HEK293 (cell line): ENCODE data around the gene TEAD2.
A peak's percentile ranks its signal among the peaks of the same experiment; 100 is the strongest.

ENCODE experiments used
- CTCF ChIA-PET: fragments of 350-600 bp; formaldehyde crosslinking; extraction: SDS; loops from one replicate; lab custom pipeline; 2021; ENCODE audit warnings: antibody characterized with exemption; lab: Yijun Ruan, JAX
- POLR2A ChIA-PET: fragments of 300-600 bp; formaldehyde crosslinking; extraction: SDS; loops from one replicate; lab custom pipeline; 2020; ENCODE audit warnings: antibody characterized with exemption, inconsistent platforms; lab: Yijun Ruan, JAX
- H3K27ac ChIP-seq: fragments of 200-500 bp; sonication (Bioruptor generic); 2 replicates; pipeline ENCODE4 v1.5.1; 2014; ENCODE audit warnings: low read depth, low read length, control low read depth, inconsistent platforms; ENCODE audit errors: extremely low read depth
- H3K36me3 ChIP-seq, 2 experiments: fragments of 200-500 bp in 1 of 2; sonication (Bioruptor generic) in 1 of 2; 1 replicate in 1 of 2; 2 replicates in 1 of 2; pipeline ENCODE4 v1.5.1; 2014 to 2017; ENCODE audit warnings: inconsistent platforms in 2 of 2, low read length in 2 of 2; ENCODE audit not compliant: control insufficient read depth in 2 of 2, insufficient read depth in 1 of 2
- H3K4me1 ChIP-seq: fragments of 200-500 bp; sonication (Bioruptor generic); 2 replicates; pipeline ENCODE4 v1.5.1; 2014; ENCODE audit warnings: mild to moderate bottlenecking, low read length, inconsistent platforms; ENCODE audit not compliant: control insufficient read depth, insufficient read depth
- H3K4me3 ChIP-seq: 2 replicates; pipeline ENCODE4 v1.5.1; 2011; ENCODE audit warnings: low read depth, mild to moderate bottlenecking, control low read depth, low read length, moderate library complexity
- H3K9me3 ChIP-seq: fragments of 200-500 bp; sonication (Bioruptor generic); 2 replicates; pipeline ENCODE4 v1.5.1; 2014; ENCODE audit warnings: low read depth, low read length, inconsistent platforms; ENCODE audit not compliant: control insufficient read depth, insufficient read depth
- HOXC10 ChIP-seq: sonication (generic); formaldehyde crosslinking; IDR thresholded peaks from 2 replicates; pipeline ENCODE4 v1.8.1; 2023; ENCODE audit warnings: mild to moderate bottlenecking, missing genetic modification reagents
- ZNF114 ChIP-seq: fragments of 450-650 bp; formaldehyde crosslinking; IDR thresholded peaks from 2 replicates; pipeline ENCODE4 v1.5.0; 2017; ENCODE audit warnings: missing biosample characterization, missing genetic modification characterization
- ZNF266 ChIP-seq: fragments of 450-650 bp; formaldehyde crosslinking; IDR thresholded peaks from 2 replicates; pipeline ENCODE4 v1.5.1; 2016; ENCODE audit warnings: missing biosample characterization, missing genetic modification characterization, low read depth
- ZNF274 ChIP-seq, 2 experiments: fragments of 200-500 bp in 1 of 2; fragments of 450-650 bp in 1 of 2; sonication (Bioruptor generic) in 1 of 2; formaldehyde crosslinking in 1 of 2; IDR thresholded peaks; 2 replicates each; pipeline versions ENCODE4 v1.5.1 to v1.6.1; 2014 to 2016; ENCODE audit warnings: borderline replicate concordance in 1 of 2, inconsistent platforms in 1 of 2, low read length in 1 of 2, missing biosample characterization in 1 of 2, missing genetic modification characterization in 1 of 2
- ZNF366 ChIP-seq: fragments of 450-650 bp; formaldehyde crosslinking; conservative IDR thresholded peaks from 2 replicates; pipeline ENCODE4 v1.5.1; 2016; ENCODE audit warnings: missing biosample characterization, missing genetic modification characterization
- ZNF561 ChIP-seq: fragments of 450-650 bp; IDR thresholded peaks from 2 replicates; pipeline ENCODE4 v1.5.1; 2018; ENCODE audit warnings: missing biosample characterization, missing genetic modification characterization, borderline replicate concordance
- ZNF596 ChIP-seq: fragments of 450-650 bp; IDR thresholded peaks from 2 replicates; pipeline ENCODE4 v1.5.0; 2018; ENCODE audit warnings: missing biosample characterization, mild to moderate bottlenecking, missing genetic modification characterization, moderate library complexity
- ZNF621 ChIP-seq: fragments of 450-650 bp; formaldehyde crosslinking; IDR thresholded peaks from 2 replicates; pipeline ENCODE4 v1.5.1; 2017; ENCODE audit warnings: missing biosample characterization, missing genetic modification characterization
- ZNF658 ChIP-seq: fragments of 450-650 bp; formaldehyde crosslinking; IDR thresholded peaks from 2 replicates; pipeline ENCODE4; 2016; ENCODE audit warnings: missing biosample characterization, missing genetic modification characterization
- TF ChIP-seq, protein P1 (sequence below): fragments of 450-650 bp; formaldehyde crosslinking; IDR thresholded peaks from 2 replicates; pipeline ENCODE4 v1.5.1; 2016; ENCODE audit warnings: missing biosample characterization, missing genetic modification characterization
- TF ChIP-seq, protein P2 (sequence below): fragments of 450-650 bp; formaldehyde crosslinking; IDR thresholded peaks from 2 replicates; pipeline ENCODE4 v1.5.1; 2017; ENCODE audit warnings: missing biosample characterization, missing genetic modification characterization
- TF ChIP-seq, protein P3 (sequence below): fragments of 450-650 bp; formaldehyde crosslinking; IDR thresholded peaks from 2 replicates; pipeline ENCODE4 v1.5.1; 2016; ENCODE audit warnings: missing biosample characterization, missing genetic modification characterization, borderline replicate concordance
- TF ChIP-seq, protein P4 (sequence below): fragments of 450-650 bp; formaldehyde crosslinking; IDR thresholded peaks from 2 replicates; pipeline ENCODE4 v1.5.1; 2016; ENCODE audit warnings: missing biosample characterization, missing genetic modification characterization

The TEAD2 gene

DNA sequence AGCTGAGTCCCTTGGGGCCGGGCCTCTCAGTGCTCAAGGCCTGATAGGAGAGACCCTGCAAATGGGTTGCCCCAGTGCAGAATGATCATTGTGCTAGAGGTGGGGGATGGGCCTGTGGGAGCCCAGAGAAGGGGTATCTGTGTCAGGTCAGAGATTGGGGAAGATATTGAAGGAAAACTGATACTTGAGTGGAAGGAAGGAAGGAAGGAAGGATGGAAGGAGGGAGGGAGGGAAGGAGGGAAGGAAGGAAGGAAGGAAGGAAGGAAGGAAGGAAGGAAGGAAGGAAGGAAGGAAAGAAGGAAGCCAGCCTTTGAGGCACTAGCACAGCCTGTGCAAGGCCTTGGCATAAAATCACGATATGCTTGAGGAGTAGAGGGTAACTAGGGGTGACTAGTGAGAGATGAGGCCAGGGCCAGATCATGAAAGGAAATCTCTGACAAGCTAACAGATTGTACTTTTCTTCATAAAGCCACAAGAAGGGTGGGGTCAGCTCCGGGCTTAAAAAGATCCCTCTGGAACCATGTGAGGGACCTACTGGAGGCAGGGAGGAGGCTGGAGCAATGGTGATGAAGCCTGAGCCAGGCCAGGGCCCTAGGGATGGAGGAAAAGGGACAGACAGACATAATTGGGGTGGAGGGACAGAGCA is 49.6 kb upstream of the TEAD2 start:
- Histone ChIP-seq H3K9me3 (no peaks in the 10 kb centered on the region), H3K27ac (no peak overlapping the region), H3K36me3 (no peaks in the 10 kb centered on the region), H3K4me1 (peaks cover 2% of the 10 kb centered on the region; the same call in 1 of the 2 replicates), H3K4me3 (no peak overlapping the region)
- TF ChIP-seq ZNF366 (tag by site-specific recombination) (peak; percentile 97), ZNF266 (peak; percentile 31; the same call in 1 of the 2 replicates)
- TF ChIP-seq, protein P1, sequence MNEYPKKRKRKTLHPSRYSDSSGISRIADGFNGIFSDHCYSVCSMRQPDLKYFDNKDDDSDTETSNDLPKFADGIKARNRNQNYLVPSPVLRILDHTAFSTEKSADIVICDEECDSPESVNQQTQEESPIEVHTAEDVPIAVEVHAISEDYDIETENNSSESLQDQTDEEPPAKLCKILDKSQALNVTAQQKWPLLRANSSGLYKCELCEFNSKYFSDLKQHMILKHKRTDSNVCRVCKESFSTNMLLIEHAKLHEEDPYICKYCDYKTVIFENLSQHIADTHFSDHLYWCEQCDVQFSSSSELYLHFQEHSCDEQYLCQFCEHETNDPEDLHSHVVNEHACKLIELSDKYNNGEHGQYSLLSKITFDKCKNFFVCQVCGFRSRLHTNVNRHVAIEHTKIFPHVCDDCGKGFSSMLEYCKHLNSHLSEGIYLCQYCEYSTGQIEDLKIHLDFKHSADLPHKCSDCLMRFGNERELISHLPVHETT (tag by site-specific recombination), result no peak
- CTCF ChIA-PET, result interaction anchor here (0.8 to 6.9 kb wide), 3 partner anchors 9 to 186 kb away, joined by 4 to 28 read pairs (median 5); no protein-coding TSS in a partner anchor
- POLR2A ChIA-PET, result interaction anchor here (1.2 kb wide), 1 partner anchor 20 kb away, joined by 5 read pairs; no protein-coding TSS in a partner anchor

DNA sequence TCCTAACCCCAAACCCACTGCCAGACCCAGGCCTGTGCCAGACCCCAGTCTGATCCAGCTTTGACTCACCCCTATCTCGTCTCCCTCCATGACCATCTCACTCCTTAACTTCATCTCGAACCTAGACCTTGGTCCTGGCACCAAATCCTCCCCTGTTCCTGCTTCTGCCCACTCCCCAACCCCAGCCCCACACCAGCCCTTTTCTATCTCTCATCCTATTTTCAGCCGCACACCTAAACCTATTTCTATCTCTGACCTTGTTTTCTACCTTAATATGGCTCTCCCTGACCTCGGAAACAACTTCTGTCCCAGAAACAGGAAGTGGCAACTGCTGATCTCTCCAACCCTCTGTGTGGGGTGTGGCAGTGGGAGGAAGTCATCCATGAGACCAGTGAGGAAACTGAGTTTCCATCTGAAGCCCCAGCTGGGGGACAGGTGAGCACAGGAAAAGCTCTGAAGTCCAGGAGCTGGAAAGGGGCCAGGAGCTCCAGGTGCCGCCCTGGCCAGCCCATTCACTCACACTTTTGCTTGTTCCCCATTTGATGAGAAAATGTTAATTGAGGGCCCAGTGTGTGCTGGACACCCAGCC is 47.3 kb upstream of the TEAD2 start:
- CTCF ChIA-PET, result interaction anchor here (0.7 to 6.9 kb wide), 5 partner anchors 11 to 183 kb away, joined by 3 to 28 read pairs (median 4); partner anchors contain the start of gene PIH1D1
- no peak overlapping the region for H3K27ac ChIP-seq
- no peaks in the 10 kb centered on the region for H3K9me3 ChIP-seq
- no peak overlapping the region for H3K4me3 ChIP-seq
- POLR2A ChIA-PET, result no interaction called here
- H3K4me1 ChIP-seq, result peaks cover 2% of the 10 kb centered on the region; the same call in 1 of the 2 replicates
- no peaks in the 10 kb centered on the region for H3K36me3 ChIP-seq
- no peak for TF ChIP-seq ZNF621 (tag by site-specific recombination)
- TF ChIP-seq HOXC10 (CRISPR knock-in tag), result no peak
- TF ChIP-seq, protein P2, sequence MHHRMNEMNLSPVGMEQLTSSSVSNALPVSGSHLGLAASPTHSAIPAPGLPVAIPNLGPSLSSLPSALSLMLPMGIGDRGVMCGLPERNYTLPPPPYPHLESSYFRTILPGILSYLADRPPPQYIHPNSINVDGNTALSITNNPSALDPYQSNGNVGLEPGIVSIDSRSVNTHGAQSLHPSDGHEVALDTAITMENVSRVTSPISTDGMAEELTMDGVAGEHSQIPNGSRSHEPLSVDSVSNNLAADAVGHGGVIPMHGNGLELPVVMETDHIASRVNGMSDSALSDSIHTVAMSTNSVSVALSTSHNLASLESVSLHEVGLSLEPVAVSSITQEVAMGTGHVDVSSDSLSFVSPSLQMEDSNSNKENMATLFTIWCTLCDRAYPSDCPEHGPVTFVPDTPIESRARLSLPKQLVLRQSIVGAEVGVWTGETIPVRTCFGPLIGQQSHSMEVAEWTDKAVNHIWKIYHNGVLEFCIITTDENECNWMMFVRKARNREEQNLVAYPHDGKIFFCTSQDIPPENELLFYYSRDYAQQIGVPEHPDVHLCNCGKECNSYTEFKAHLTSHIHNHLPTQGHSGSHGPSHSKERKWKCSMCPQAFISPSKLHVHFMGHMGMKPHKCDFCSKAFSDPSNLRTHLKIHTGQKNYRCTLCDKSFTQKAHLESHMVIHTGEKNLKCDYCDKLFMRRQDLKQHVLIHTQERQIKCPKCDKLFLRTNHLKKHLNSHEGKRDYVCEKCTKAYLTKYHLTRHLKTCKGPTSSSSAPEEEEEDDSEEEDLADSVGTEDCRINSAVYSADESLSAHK, result no peak
- TF ChIP-seq, protein P3, sequence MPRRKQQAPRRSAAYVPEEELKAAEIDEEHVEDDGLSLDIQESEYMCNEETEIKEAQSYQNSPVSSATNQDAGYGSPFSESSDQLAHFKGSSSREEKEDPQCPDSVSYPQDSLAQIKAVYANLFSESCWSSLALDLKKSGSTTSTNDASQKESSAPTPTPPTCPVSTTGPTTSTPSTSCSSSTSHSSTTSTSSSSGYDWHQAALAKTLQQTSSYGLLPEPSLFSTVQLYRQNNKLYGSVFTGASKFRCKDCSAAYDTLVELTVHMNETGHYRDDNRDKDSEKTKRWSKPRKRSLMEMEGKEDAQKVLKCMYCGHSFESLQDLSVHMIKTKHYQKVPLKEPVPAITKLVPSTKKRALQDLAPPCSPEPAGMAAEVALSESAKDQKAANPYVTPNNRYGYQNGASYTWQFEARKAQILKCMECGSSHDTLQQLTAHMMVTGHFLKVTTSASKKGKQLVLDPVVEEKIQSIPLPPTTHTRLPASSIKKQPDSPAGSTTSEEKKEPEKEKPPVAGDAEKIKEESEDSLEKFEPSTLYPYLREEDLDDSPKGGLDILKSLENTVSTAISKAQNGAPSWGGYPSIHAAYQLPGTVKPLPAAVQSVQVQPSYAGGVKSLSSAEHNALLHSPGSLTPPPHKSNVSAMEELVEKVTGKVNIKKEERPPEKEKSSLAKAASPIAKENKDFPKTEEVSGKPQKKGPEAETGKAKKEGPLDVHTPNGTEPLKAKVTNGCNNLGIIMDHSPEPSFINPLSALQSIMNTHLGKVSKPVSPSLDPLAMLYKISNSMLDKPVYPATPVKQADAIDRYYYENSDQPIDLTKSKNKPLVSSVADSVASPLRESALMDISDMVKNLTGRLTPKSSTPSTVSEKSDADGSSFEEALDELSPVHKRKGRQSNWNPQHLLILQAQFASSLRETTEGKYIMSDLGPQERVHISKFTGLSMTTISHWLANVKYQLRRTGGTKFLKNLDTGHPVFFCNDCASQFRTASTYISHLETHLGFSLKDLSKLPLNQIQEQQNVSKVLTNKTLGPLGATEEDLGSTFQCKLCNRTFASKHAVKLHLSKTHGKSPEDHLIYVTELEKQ (tag by site-specific recombination), result no peak
- no peak for TF ChIP-seq ZNF596 (tag by site-specific recombination)
- no peak for TF ChIP-seq ZNF561 (tag by site-specific recombination)
- no peak for TF ChIP-seq ZNF658 (tag by site-specific recombination)
- TF ChIP-seq ZNF274 (IDR thresholded peaks at IDR 0.05; ENCODE audit: low read length), result no peak
- TF ChIP-seq ZNF274 (tag by site-specific recombination; IDR thresholded peaks at IDR 0.05; ENCODE audit: borderline replicate concordance), result no peak
- TF ChIP-seq, protein P4, sequence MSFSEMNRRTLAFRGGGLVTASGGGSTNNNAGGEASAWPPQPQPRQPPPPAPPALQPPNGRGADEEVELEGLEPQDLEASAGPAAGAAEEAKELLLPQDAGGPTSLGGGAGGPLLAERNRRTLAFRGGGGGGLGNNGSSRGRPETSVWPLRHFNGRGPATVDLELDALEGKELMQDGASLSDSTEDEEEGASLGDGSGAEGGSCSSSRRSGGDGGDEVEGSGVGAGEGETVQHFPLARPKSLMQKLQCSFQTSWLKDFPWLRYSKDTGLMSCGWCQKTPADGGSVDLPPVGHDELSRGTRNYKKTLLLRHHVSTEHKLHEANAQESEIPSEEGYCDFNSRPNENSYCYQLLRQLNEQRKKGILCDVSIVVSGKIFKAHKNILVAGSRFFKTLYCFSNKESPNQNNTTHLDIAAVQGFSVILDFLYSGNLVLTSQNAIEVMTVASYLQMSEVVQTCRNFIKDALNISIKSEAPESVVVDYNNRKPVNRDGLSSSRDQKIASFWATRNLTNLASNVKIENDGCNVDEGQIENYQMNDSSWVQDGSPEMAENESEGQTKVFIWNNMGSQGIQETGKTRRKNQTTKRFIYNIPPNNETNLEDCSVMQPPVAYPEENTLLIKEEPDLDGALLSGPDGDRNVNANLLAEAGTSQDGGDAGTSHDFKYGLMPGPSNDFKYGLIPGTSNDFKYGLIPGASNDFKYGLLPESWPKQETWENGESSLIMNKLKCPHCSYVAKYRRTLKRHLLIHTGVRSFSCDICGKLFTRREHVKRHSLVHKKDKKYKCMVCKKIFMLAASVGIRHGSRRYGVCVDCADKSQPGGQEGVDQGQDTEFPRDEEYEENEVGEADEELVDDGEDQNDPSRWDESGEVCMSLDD (tag by site-specific recombination), result no peak
- no peak for TF ChIP-seq ZNF114 (tag by site-specific recombination)
